Suprapubic skin (tissue), 4 donors: ENCODE data around the gene SIL1. TPM values are rescaled to one million over a fixed set of nuclear protein-coding genes. Genes with fewer than 3 reads are reported as not detected.

ENCODE experiments used
- DNase-seq, 2 donors: peaks; one replicate each; pipeline ENCODE4 v3.0.0-alpha.2; 2019; ENCODE audit warnings: low spot score in 2 of 2
- H3K27ac ChIP-seq: fragments of 200-600 bp; sonication (generic); one replicate; pipeline ENCODE4 v1.5.1; 2019
- H3K27me3 ChIP-seq: fragments of 200-600 bp; sonication (generic); one replicate; pipeline ENCODE4 v1.5.1; 2019
- H3K36me3 ChIP-seq: fragments of 200-600 bp; sonication (generic); one replicate; pipeline ENCODE4 v1.5.1; 2019
- H3K4me1 ChIP-seq: fragments of 200-600 bp; sonication (generic); one replicate; pipeline ENCODE4 v1.5.1; 2019
- H3K4me3 ChIP-seq: fragments of 200-600 bp; sonication (generic); one replicate; pipeline ENCODE4 v1.5.1; 2019; ENCODE audit warnings: mild to moderate bottlenecking
- H3K9me3 ChIP-seq: fragments of 200-600 bp; sonication (generic); one replicate; pipeline ENCODE4 v1.5.1; 2019
- EP300 ChIP-seq: sonication (generic); formaldehyde crosslinking; IDR thresholded peaks from one replicate; pipeline ENCODE4 v1.6.1; 2017; ENCODE audit warnings: antibody characterized with exemption
- POLR2A ChIP-seq, 2 donors: fragments of 450-650 bp; IDR thresholded peaks; one replicate each; pipeline ENCODE4 v1.6.1; 2017; ENCODE audit warnings: antibody characterized with exemption in 2 of 2, mild to moderate bottlenecking in 2 of 2, moderate library complexity in 2 of 2
- POLR2AphosphoS5 ChIP-seq, 3 donors: sonication (generic); formaldehyde crosslinking; IDR thresholded peaks; one replicate each; pipeline ENCODE4 v1.6.1; 2017; ENCODE audit warnings: antibody characterized with exemption in 3 of 3
- WGBS: methylation state at CpG from one replicate; pipeline ENCODE4 v1.1.5; 2018; 5-methylcytosine and 5-hydroxymethylcytosine counted together
- total RNA-seq, 4 donors: library from RNA; depleted of rRNA; stranded (reverse); fragments of >200 nt; gene quantifications; one replicate each; pipeline ENCODE4 v1.1.0, GENCODE V29; 2016
- TF ChIP-seq, protein P1 (sequence below), 2 donors: fragments of 200-600 bp in 1 of 2; fragments of 450-650 bp in 1 of 2; sonication (generic) in 1 of 2; IDR thresholded peaks; one replicate each; pipeline ENCODE4 v1.5.1; 2016 to 2019; ENCODE audit warnings: antibody characterized with exemption in 2 of 2, mild to moderate bottlenecking in 1 of 2, moderate library complexity in 1 of 2

SIL1 gene
- total RNA-seq, 4 donors from 2014 or later: 38.5 to 54.6 (median 41.7) TPM

GRCh38 chr5:139079991-139080610, 118.1 kb downstream of the SIL1 start:
- Histone ChIP-seq H3K27me3 (no peaks in the 10 kb centered on the region), H3K9me3 (no peaks in the 10 kb centered on the region), H3K27ac (no peak overlapping the region), H3K4me3 (no peak overlapping the region), H3K4me1 (peaks cover 8% of the 10 kb centered on the region), H3K36me3 (no peaks in the 10 kb centered on the region)
- no peak for TF ChIP-seq POLR2AphosphoS5 (IDR thresholded peaks at IDR 0.05)
- TF ChIP-seq, protein P1, sequence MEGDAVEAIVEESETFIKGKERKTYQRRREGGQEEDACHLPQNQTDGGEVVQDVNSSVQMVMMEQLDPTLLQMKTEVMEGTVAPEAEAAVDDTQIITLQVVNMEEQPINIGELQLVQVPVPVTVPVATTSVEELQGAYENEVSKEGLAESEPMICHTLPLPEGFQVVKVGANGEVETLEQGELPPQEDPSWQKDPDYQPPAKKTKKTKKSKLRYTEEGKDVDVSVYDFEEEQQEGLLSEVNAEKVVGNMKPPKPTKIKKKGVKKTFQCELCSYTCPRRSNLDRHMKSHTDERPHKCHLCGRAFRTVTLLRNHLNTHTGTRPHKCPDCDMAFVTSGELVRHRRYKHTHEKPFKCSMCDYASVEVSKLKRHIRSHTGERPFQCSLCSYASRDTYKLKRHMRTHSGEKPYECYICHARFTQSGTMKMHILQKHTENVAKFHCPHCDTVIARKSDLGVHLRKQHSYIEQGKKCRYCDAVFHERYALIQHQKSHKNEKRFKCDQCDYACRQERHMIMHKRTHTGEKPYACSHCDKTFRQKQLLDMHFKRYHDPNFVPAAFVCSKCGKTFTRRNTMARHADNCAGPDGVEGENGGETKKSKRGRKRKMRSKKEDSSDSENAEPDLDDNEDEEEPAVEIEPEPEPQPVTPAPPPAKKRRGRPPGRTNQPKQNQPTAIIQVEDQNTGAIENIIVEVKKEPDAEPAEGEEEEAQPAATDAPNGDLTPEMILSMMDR (IDR thresholded peaks at IDR 0.05): no peak
- no peak for TF ChIP-seq POLR2A (IDR thresholded peaks at IDR 0.05)
- no peak for TF ChIP-seq EP300
- DNase-seq: no peak
- WGBS: 75% methylated on average over 2 of the region's 2 CpGs

- no peaks in the 10 kb centered on the region for H3K9me3 ChIP-seq
- no peaks in the 10 kb centered on the region for H3K27me3 ChIP-seq
- no peak for TF ChIP-seq EP300
- TF ChIP-seq, protein P1 (IDR thresholded peaks at IDR 0.05): no peak
- TF ChIP-seq POLR2A (IDR thresholded peaks at IDR 0.05): no peak
- TF ChIP-seq POLR2AphosphoS5 (IDR thresholded peaks at IDR 0.05): no peak
- no peak overlapping the region for H3K27ac ChIP-seq
- WGBS: 100% methylated on average over 1 of the region's 1 CpG
- H3K4me3 ChIP-seq: no peak overlapping the region
- peaks cover 9% of the 10 kb centered on the region for H3K4me1 ChIP-seq
- no peak for DNase-seq
- no peaks in the 10 kb centered on the region for H3K36me3 ChIP-seq
Measured at GRCh38 chr5:139079225-139079990, 118.8 kb downstream of the SIL1 start.

DNA sequence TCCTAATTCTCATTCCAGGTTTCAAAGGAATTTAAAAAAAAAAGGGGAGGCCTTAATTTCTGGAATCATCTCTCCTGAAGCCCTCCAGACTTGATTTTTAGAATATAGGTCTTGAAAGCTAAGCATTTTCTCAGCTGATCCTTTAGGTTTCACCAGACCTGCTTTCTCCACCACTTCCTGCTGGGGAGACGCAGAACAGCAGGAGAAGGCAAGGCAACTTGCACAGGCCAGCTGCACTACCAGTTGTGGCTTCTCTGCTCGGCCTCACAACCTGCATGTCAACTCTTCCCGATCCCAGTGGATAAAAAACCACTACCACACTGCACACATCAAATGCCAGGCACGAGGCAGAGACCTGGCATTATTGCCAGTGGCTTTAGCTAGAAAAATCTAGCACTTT, 119.8 kb downstream of the SIL1 start:
- Histone ChIP-seq H3K4me3 (no peak overlapping the region), H3K27me3 (no peaks in the 10 kb centered on the region), H3K27ac (no peak overlapping the region), H3K9me3 (no peaks in the 10 kb centered on the region), H3K4me1 (peaks cover 9% of the 10 kb centered on the region), H3K36me3 (no peaks in the 10 kb centered on the region)
- no peak for DNase-seq
- no peak for TF ChIP-seq POLR2A (IDR thresholded peaks at IDR 0.05)
- no peak for TF ChIP-seq EP300
- TF ChIP-seq, protein P1 (IDR thresholded peaks at IDR 0.05): no peak
- TF ChIP-seq POLR2AphosphoS5 (IDR thresholded peaks at IDR 0.05): no peak
- WGBS: 75% methylated on average over 4 of the region's 4 CpGs

DNA sequence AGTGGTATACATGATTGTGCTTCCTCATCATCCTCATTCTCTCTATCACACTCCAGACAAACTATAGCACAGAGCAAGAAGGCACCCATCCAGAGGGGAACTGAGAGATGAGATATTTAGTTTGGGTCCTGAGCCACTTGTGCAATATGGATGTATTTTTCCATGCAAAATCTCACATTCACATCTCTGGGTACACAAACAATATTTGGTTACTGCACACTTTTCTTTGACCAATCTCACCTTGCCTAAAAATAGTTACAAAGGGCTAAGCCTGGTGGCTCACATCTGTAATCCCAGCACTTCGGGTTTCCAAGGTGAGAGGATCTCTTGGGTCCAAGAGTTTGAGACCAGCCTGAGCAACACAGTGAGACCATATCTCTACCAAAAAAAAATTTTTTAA, 120.3 kb downstream of the SIL1 start:
- no peak overlapping the region for H3K4me3 ChIP-seq
- no peak for DNase-seq
- peaks cover 9% of the 10 kb centered on the region for H3K4me1 ChIP-seq
- no peaks in the 10 kb centered on the region for H3K27me3 ChIP-seq
- TF ChIP-seq, protein P1 (IDR thresholded peaks at IDR 0.05): no peak
- no peak for TF ChIP-seq POLR2AphosphoS5 (IDR thresholded peaks at IDR 0.05)
- TF ChIP-seq EP300: no peak
- no peak for TF ChIP-seq POLR2A (IDR thresholded peaks at IDR 0.05)
- H3K27ac ChIP-seq: no peak overlapping the region
- WGBS: 96% methylated on average over 1 of the region's 1 CpG
- H3K36me3 ChIP-seq: no peaks in the 10 kb centered on the region
- H3K9me3 ChIP-seq: no peaks in the 10 kb centered on the region

GRCh38 chr5:139076111-139076510, 122.1 kb downstream of the SIL1 start:
- H3K9me3 ChIP-seq: no peaks in the 10 kb centered on the region
- no peak overlapping the region for H3K27ac ChIP-seq
- no peak overlapping the region for H3K4me3 ChIP-seq
- DNase-seq: no peak
- no peaks in the 10 kb centered on the region for H3K36me3 ChIP-seq
- TF ChIP-seq POLR2A (IDR thresholded peaks at IDR 0.05) (no peak), POLR2AphosphoS5 (IDR thresholded peaks at IDR 0.05) (no peak), EP300 (no peak)
- TF ChIP-seq, protein P1 (IDR thresholded peaks at IDR 0.05): no peak
- H3K27me3 ChIP-seq: no peaks in the 10 kb centered on the region
- H3K4me1 ChIP-seq: peaks cover 9% of the 10 kb centered on the region
- 91% methylated on average over 1 of the region's 1 CpG for WGBS
